ENCODE results near the gene ARHGEF17.
A peak's percentile ranks its signal among the peaks of the same experiment; 100 is the strongest.
"Not testable (repeated sequence)": the region's sequence is repeated elsewhere in the genome, so short reads cannot be mapped to it uniquely, and the experiment has no call there.

Gene ARHGEF17

DNA sequence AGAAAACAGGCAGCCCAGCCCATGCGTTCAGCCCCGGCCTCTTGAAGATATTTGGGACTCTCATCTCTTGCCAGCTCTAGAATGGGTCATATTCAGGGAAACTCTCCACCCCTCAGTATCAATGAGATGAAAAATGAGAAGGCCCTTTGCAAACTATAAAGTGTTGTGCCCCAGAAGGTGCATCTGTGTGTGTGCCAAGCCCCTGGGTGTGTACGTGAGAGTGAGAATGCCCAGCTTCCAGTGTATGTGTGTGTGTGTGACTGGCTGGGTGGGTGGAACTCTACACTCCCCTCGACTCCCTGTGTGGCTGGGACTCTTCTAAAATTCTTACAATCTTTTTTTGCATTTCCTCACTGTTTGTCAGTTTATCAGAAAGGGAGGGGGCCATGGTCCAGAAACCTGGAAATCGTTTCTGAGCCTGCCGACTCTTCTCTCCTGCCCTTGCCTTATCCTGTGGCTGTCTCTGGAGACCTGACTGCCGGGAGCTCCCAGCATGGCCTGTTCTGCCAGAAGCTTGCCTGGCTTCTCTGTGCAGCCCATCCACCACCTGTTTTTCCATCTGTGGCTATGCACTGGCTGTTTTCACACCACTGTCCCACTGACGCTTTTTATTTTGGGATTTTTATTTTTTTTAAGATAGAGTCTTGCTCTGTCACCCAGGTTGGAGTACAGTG, 34.7 kb upstream of the ARHGEF17 start:
- no peak for DNase-seq (ENCODE audit: low read depth, low spot score)

GRCh38 chr11:73274191-73274590, 33.9 kb upstream of the ARHGEF17 start:
- not testable (repeated sequence) for DNase-seq (ENCODE audit: low read depth, low spot score)

- DNase-seq (ENCODE audit: low read depth, low spot score): no peak
These were observed 33.2 kb upstream of the ARHGEF17 start for GRCh38 chr11:73274722-73275380.

GRCh38 chr11:73275381-73275750, 32.7 kb upstream of the ARHGEF17 start:
- peak; percentile 81 for DNase-seq (ENCODE audit: low read depth, low spot score)

DNA sequence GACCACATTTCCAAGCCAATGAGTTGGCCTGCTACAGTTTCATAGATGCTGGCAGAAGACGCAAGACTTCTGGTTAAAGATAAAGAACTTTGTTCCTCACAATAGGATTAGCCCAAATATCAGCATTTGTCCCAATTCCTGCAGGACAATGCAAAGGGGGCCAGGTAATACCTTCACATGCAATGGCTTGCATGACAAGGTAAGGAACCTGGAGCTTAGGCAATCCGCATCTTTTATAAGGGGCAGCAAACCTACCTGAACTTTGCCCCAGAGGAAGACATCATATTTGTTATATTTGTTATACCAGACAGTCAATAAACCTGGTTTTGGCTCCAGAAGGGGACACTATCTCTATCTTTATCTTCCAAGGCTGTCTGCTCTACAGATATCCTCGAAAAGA, 30.6 kb upstream of the ARHGEF17 start:
- DNase-seq (ENCODE audit: low read depth, low spot score): no peak

GRCh38 chr11:73280626-73281025, 27.4 kb upstream of the ARHGEF17 start:
- no peak for DNase-seq (ENCODE audit: low read depth, low spot score)

- no peak for DNase-seq (ENCODE audit: low read depth, low spot score)
These were observed 26.8 kb upstream of the ARHGEF17 start for GRCh38 chr11:73281201-73281741.

- DNase-seq (ENCODE audit: low read depth, low spot score): no peak
These were observed 26.0 kb upstream of the ARHGEF17 start for GRCh38 chr11:73281796-73282660.

- DNase-seq (ENCODE audit: low read depth, low spot score): no peak
These were observed 24.6 kb upstream of the ARHGEF17 start for GRCh38 chr11:73283276-73284000.

- DNase-seq (ENCODE audit: low read depth, low spot score): no peak
These were observed 24.0 kb upstream of the ARHGEF17 start for GRCh38 chr11:73284106-73284505.

DNA sequence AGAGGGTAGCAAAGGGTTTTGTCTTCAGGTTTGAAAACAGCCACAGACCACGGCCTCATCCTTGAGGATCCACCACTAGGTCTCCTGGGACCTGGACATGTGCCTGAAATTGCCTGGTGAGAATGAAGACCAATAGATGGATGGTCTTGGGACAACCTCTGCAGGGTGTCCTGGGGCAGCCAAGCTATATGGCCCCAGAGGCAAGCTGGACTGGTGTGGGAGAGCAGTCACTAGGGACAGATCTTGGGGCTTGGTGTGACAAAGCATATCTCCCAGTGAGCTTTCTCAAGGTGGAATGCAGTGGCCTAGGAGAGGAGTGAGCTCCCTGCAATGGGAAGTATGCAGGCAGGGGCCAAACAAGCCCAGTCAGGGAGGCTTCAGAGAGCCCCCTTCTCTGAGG, 22.4 kb upstream of the ARHGEF17 start:
- no peak for DNase-seq (ENCODE audit: low read depth, low spot score)

- DNase-seq (ENCODE audit: low read depth, low spot score): no peak
These were observed 21.8 kb upstream of the ARHGEF17 start for GRCh38 chr11:73286240-73286810.

DNA sequence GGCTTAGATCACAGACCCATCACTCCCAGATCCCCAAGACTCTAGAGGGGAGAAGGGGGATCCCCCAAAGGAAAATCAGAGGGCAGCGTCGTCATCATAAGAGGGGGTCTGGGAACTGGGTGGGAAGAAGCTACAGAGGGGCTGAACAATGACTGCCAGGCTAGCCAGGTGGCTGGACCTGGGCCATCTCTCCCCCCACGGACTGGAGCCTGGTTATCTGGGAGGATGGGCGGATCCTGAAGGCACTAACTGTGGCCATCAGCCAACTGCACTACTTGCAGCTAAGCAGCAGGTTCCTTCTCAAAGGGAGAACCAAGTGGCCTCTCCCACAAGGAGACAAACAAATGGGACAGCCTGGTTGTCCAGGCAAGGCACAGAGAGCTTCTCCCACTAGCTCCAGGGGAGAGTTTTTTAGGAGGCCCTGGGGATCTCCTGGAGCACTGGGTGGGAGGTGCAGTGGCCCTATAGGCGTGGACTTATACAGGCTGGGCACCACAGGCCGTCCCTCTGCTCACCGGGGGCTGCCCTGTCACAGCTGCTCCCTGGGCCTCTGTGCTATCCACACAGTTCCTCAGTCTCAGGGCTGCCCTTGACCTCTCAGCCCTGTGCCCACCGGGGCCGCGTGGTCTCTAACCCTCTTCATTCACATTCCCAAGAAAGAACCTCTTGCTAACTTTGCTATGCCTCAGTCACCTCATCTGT, 20.5 kb upstream of the ARHGEF17 start:
- no peak for DNase-seq (ENCODE audit: low read depth, low spot score)

DNA sequence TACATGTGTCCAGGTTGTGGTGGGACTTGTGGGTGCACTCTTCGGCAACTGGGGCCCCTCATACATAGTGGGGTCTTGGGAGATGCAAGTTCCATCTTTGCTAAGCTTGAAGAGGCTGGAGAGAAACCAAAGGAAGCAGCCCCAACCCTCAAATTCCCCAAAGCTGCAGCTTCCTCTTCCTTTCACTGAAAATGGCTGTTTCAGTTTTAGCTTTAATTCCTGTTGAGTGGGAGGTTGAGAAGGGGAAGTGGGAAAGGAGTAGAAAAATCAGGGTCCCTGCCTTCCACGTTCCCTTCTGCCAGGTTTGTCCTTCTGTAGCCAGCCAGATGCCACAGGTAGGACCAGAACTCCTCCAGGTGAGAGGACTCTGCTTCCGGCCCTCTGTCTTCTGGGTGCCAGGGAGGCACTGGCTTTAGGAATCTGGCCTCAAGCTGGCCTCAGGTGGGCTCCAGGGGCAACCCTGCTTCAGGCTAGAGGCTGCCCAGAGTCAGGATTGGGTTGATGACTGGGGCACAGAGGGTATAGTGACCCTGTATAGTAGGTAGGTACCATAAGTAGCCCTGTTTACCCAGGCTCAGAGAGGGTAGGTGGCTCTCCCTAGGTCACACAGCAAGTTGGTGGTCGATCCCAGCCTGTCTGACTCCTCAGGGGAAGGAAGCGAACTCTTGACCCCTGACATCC, 19.7 kb upstream of the ARHGEF17 start:
- no peak for DNase-seq (ENCODE audit: low read depth, low spot score)

DNA sequence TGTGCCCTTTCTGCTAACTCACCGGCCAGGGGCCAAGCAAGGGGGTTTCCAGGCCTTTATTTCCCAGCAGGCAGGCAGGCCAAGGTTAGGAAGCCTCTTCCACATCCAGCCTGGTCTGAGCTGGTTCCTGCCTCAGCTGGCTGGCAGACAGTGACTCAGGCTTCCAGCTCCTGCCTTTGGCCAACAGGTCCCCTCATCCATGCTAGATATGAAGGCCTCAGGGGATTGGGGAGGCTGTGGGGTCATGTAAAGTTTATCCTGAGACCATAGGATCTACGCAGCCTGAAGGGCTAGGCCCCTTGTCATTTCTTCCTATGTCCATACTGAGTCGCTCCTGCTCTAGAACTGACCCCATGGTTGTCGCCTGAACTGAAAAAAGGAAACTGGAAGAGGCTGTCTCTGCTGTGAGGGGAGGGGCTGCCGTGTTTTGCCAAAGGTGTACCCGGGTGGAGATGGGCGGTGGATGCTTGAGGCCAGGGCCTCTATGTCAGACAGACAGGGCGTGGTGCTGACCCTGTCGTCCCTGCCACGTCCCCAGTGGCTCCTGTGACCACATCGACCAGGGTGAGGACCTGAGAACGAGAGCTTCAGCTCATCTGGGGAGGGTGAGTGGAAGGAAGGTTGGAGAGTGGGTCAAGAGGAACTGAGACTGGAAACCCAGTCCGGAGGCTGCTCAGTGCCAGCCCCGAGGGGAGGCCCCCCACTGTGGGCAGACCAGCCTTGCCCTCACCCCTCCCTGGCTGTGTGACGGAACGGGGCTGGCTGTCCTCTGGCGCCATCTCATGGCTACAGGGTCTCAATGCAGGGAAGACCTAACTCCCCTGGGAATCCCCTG, 19.0 kb upstream of the ARHGEF17 start:
- DNase-seq (ENCODE audit: low read depth, low spot score): peak; percentile 90

GRCh38 chr11:73290536-73290935, 17.5 kb upstream of the ARHGEF17 start:
- no peak for DNase-seq (ENCODE audit: low read depth, low spot score)

DNA sequence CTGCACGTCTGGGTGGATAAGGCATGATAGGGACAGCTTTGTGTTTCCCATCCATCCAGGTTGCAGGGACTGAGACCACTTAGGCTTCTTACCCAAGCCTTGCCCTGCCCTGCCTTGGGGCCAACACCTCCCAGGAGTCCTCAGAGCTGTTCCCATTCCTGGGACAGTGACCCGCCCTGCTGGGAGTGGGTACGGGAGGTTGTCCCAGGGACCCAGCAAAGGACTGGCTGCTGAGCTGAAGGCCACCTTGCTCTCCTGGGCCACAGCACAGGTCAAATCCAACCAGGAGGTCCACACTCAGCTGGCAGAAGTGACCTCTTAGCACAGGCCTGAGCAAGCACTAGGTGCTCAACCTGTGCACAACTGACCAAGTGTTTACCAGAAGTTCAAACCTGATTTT, 16.9 kb upstream of the ARHGEF17 start:
- no peak for DNase-seq (ENCODE audit: low read depth, low spot score)

- DNase-seq (ENCODE audit: low read depth, low spot score): no peak
These were observed 16.1 kb upstream of the ARHGEF17 start for GRCh38 chr11:73291781-73292524.

DNA sequence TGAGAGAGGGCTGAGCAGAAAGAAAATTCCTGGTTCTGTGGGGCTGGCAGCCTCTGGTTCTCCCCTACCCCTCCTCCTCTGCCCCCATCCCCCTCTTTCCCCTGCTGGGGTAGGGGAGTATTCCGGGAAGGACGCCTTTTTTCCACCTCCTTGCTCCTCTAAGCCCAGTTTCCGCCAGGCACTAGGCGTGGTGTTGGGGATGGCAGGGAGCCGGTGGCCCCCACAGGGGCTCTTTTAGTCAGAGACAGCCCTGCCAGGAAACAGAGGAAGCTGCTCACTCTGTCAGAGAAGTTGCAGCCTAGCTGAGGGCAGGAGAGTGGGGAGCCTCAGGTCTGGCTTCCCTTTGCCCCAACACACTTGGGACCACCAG, 15.6 kb upstream of the ARHGEF17 start:
- no peak for DNase-seq (ENCODE audit: low read depth, low spot score)

All from ELF-1 (cell line).